IMR-90 (cell line): ENCODE results near the gene TNS1. TPM values are rescaled to one million over a fixed set of nuclear protein-coding genes. Genes with fewer than 3 reads are reported as not detected.

ENCODE experiments used
- ATAC-seq: fragments of 200-7000 bp; cut with Tn5 transposase; 2 replicates; pipeline ENCODE4 v1.9.1; 2020; ENCODE audit warnings: low read depth, mild to moderate bottlenecking, moderate library complexity
- BruUV-seq: library from RNA; stranded (reverse); fragments of 400-500 nt; replicated peaks from 2 replicates; lab custom pipeline; 2021; lab: Mats Ljungman, UMichigan
- CTCF ChIA-PET: fragments of 300-600 bp; formaldehyde crosslinking; extraction: SDS; loops from one replicate; lab custom pipeline; 2021; ENCODE audit warnings: antibody characterized with exemption; lab: Yijun Ruan, JAX
- POLR2A ChIA-PET: fragments of 300-600 bp; sonication (Branson Sonifier 250); formaldehyde crosslinking; loops from one replicate; lab custom pipeline; 2022; ENCODE audit warnings: antibody characterized with exemption; ENCODE audit not compliant: unreplicated experiment; lab: Charles Lee
- DNase-seq: peaks from one replicate; pipeline ENCODE4 v3.0.0; 2013
- H2AFZ ChIP-seq: replicated peaks from 2 replicates; pipeline ENCODE3; 2013; ENCODE audit warnings: low read length, mild to moderate bottlenecking; ENCODE audit not compliant: poor library complexity
- H2AK5ac ChIP-seq: 2 replicates; pipeline ENCODE4 v1.6.1; 2013; ENCODE audit warnings: low read depth, low read length, inconsistent platforms
- H2AK9ac ChIP-seq: replicated peaks from 2 replicates; pipeline ENCODE3; 2013; ENCODE audit warnings: mild to moderate bottlenecking, low read depth, low read length, moderate library complexity; ENCODE audit not compliant: poor library complexity
- H2BK120ac ChIP-seq: 2 replicates; pipeline ENCODE4 v1.6.1; 2013; ENCODE audit warnings: low read depth, low read length, inconsistent platforms
- H2BK15ac ChIP-seq: 3 replicates; pipeline ENCODE4 v1.6.1; 2013; ENCODE audit warnings: low read depth, low read length, inconsistent platforms
- H2BK20ac ChIP-seq: 2 replicates; pipeline ENCODE4 v1.6.1; 2013; ENCODE audit warnings: low read depth, mild to moderate bottlenecking, inconsistent platforms, low read length, moderate library complexity
- H2BK5ac ChIP-seq: 2 replicates; pipeline ENCODE4 v1.6.1; 2013; ENCODE audit warnings: mild to moderate bottlenecking, low read depth, low read length, inconsistent platforms; ENCODE audit not compliant: poor library complexity, severe bottlenecking
- H3K14ac ChIP-seq: replicated peaks from 2 replicates; pipeline ENCODE4 v1.6.1; 2013; ENCODE audit warnings: low read depth, low read length, inconsistent platforms
- H3K18ac ChIP-seq: 2 replicates; pipeline ENCODE4 v1.6.1; 2013; ENCODE audit warnings: low read depth, low read length, control low read depth
- H3K23ac ChIP-seq: 2 replicates; pipeline ENCODE4 v1.6.1; 2013; ENCODE audit warnings: low read depth, low read length, inconsistent platforms
- H3K27ac ChIP-seq: 2 replicates; pipeline ENCODE4 v1.5.1; 2013; ENCODE audit warnings: mild to moderate bottlenecking, control low read depth, low read length; ENCODE audit not compliant: insufficient read depth
- H3K27me3 ChIP-seq: 2 replicates; pipeline ENCODE4 v1.6.1; 2013; ENCODE audit warnings: low read length; ENCODE audit not compliant: control insufficient read depth, insufficient read depth
- H3K36me3 ChIP-seq: 2 replicates; pipeline ENCODE4 v1.6.1; 2013; ENCODE audit warnings: low read length, mixed read lengths; ENCODE audit not compliant: control insufficient read depth, insufficient read depth
- H3K4ac ChIP-seq: 2 replicates; pipeline ENCODE4 v1.6.1; 2013; ENCODE audit warnings: low read depth, low read length, inconsistent platforms
- H3K4me1 ChIP-seq: 2 replicates; pipeline ENCODE4 v1.6.1; 2013; ENCODE audit warnings: low read length, mixed read lengths; ENCODE audit not compliant: control insufficient read depth, insufficient read depth
- H3K4me2 ChIP-seq: 2 replicates; pipeline ENCODE4 v1.6.1; 2013; ENCODE audit warnings: low read depth, mild to moderate bottlenecking, control low read depth, low read length, moderate library complexity
- H3K4me3 ChIP-seq: 2 replicates; pipeline ENCODE4 v1.5.1; 2013; ENCODE audit warnings: low read depth, mild to moderate bottlenecking, control low read depth, low read length, moderate library complexity; ENCODE audit not compliant: insufficient read depth
- H3K56ac ChIP-seq: 2 replicates; pipeline ENCODE4 v1.6.1; 2013; ENCODE audit warnings: low read length, inconsistent platforms; ENCODE audit not compliant: insufficient read depth; ENCODE audit errors: extremely low read depth
- H3K79me1 ChIP-seq, 2 experiments: 2 replicates each; pipeline ENCODE4 v1.6.1; 2013; ENCODE audit warnings: low read length in 2 of 2, inconsistent platforms in 1 of 2, low read depth in 1 of 2
- H3K9ac ChIP-seq: 2 replicates; pipeline ENCODE4 v1.6.1; 2013; ENCODE audit warnings: low read depth, low read length, control low read depth
- H3K9me1 ChIP-seq: 2 replicates; pipeline ENCODE4 v1.6.1; 2013; ENCODE audit warnings: low read length, inconsistent platforms; ENCODE audit not compliant: insufficient read depth
- H3K9me3 ChIP-seq: 2 replicates; pipeline ENCODE4 v1.6.1; 2013; ENCODE audit warnings: low read length; ENCODE audit not compliant: control insufficient read depth, insufficient read depth
- H4K20me1 ChIP-seq: 2 replicates; pipeline ENCODE4 v1.6.1; 2013; ENCODE audit warnings: low read length, inconsistent platforms; ENCODE audit not compliant: insufficient read depth
- H4K5ac ChIP-seq: 2 replicates; pipeline ENCODE4 v1.6.1; 2013; ENCODE audit warnings: mild to moderate bottlenecking, low read depth, low read length, control low read depth
- H4K8ac ChIP-seq, 2 experiments: 2 replicates each; pipeline ENCODE4 v1.6.1; 2013; ENCODE audit warnings: low read depth in 2 of 2, low read length in 2 of 2, control low read depth in 1 of 2, inconsistent platforms in 1 of 2
- H4K91ac ChIP-seq: 2 replicates; pipeline ENCODE4 v1.6.1; 2013; ENCODE audit warnings: low read depth, low read length, inconsistent platforms; ENCODE audit not compliant: insufficient read depth
- BHLHE40 ChIP-seq: fragments of 150-350 bp; IDR thresholded peaks from 2 replicates; pipeline ENCODE4 v1.6.1; 2016; ENCODE audit warnings: mild to moderate bottlenecking, low read depth, low read length
- CEBPB ChIP-seq: IDR thresholded peaks from 2 replicates; pipeline ENCODE4 v1.6.1; 2012; ENCODE audit warnings: low read depth, low read length, improper control_type of control experiment
- CHD1 ChIP-seq: IDR thresholded peaks from 2 replicates; pipeline ENCODE4 v1.6.1; 2012; ENCODE audit warnings: low read depth, low read length, improper control_type of control experiment
- CTCF ChIP-seq: conservative IDR thresholded peaks from 2 replicates; pipeline ENCODE4 v1.5.1; 2012; ENCODE audit warnings: mild to moderate bottlenecking, low read depth, low read length, improper control_type of control experiment
- ELK1 ChIP-seq: fragments of 150-350 bp; IDR thresholded peaks from 2 replicates; pipeline ENCODE4 v1.6.1; 2016; ENCODE audit warnings: low read depth, mild to moderate bottlenecking, low read length, moderate library complexity, borderline replicate concordance
- FOS ChIP-seq: fragments of 150-350 bp; IDR thresholded peaks from 2 replicates; pipeline ENCODE4 v1.6.1; 2016; ENCODE audit warnings: low read depth, low read length
- MAFK ChIP-seq: IDR thresholded peaks from 2 replicates; pipeline ENCODE4 v1.6.1; 2012; ENCODE audit warnings: low read depth, low read length, improper control_type of control experiment
- MAZ ChIP-seq: IDR thresholded peaks from 2 replicates; pipeline ENCODE4 v1.6.1; 2012; ENCODE audit warnings: low read depth, mild to moderate bottlenecking, low read length, improper control_type of control experiment, moderate library complexity, borderline replicate concordance
- MXI1 ChIP-seq: IDR thresholded peaks from 2 replicates; pipeline ENCODE4 v1.6.1; 2012; ENCODE audit warnings: low read depth, mild to moderate bottlenecking, low read length, moderate library complexity, borderline replicate concordance
- NFE2L2 ChIP-seq: fragments of 150-350 bp; IDR thresholded peaks from 2 replicates; pipeline ENCODE4 v1.6.1; 2016; ENCODE audit warnings: low read depth, mild to moderate bottlenecking, low read length
- POLR2A ChIP-seq: IDR thresholded peaks from 2 replicates; pipeline ENCODE4 v1.6.1; 2012; ENCODE audit warnings: mild to moderate bottlenecking, low read depth, low read length
- RAD21 ChIP-seq: IDR thresholded peaks from 2 replicates; pipeline ENCODE4 v1.6.1; 2012; ENCODE audit warnings: low read length, improper control_type of control experiment
- RCOR1 ChIP-seq: IDR thresholded peaks from 2 replicates; pipeline ENCODE4 v1.6.1; 2012; ENCODE audit warnings: mild to moderate bottlenecking, low read length, improper control_type of control experiment; ENCODE audit not compliant: insufficient replicate concordance
- RFX5 ChIP-seq: IDR thresholded peaks from 2 replicates; pipeline ENCODE4 v1.8.0; 2012; ENCODE audit warnings: low read depth, mild to moderate bottlenecking, low read length, moderate library complexity
- SMC3 ChIP-seq: fragments of 150-350 bp; IDR thresholded peaks from 2 replicates; pipeline ENCODE4 v1.6.1; 2016; ENCODE audit warnings: low read depth, mild to moderate bottlenecking, antibody characterized with exemption, low read length, moderate library complexity
- USF2 ChIP-seq: fragments of 150-350 bp; IDR thresholded peaks from 2 replicates; pipeline ENCODE4 v1.6.1; 2017; ENCODE audit warnings: mild to moderate bottlenecking, antibody characterized with exemption, low read length, low read depth
- WGBS, 2 experiments: methylation state at CpG; one replicate each; pipeline versions ENCODE4 v1.1.5 to v1.1.7; 2013; ENCODE audit warnings: missing lambda C conversion rate in 2 of 2; ENCODE audit not compliant: insufficient read length in 1 of 2; ENCODE audit errors: extremely low coverage in 2 of 2; 5-methylcytosine and 5-hydroxymethylcytosine counted together
- dilution Hi-C: fragments of 300-500 bp; cut with HindIII; formaldehyde crosslinking; loops from one replicate; pipeline ENCODE4 v1.14.3; 2018; ENCODE audit warnings: low sequenced_read_pairs; ENCODE audit not compliant: unreplicated experiment
- in situ Hi-C: fragments of 300-500 bp; cut with MboI; formaldehyde crosslinking; loops from 3 replicates; pipeline ENCODE4 v1.14.3; 2019; ENCODE audit warnings: low sequenced_read_pairs, inconsistent platforms, mixed read lengths
- intact Hi-C: fragments of 100-400 bp; cut with micrococcal nuclease; formaldehyde crosslinking; loops from 2 replicates; pipeline ENCODE4 v1.10.0; 2022
- polyA plus RNA-seq, 3 experiments: library from polyadenylated mRNA; depleted of rRNA; stranded (reverse); fragments of >200 nt; gene quantifications; 2 replicates each; pipeline ENCODE4 v1.2.3, GENCODE V29; 2012; ENCODE audit warnings: low replicate concordance in 1 of 3
- total RNA-seq: library from RNA; depleted of rRNA; stranded (reverse); fragments of >200 nt; gene quantifications from 2 replicates; pipeline ENCODE4 v1.2.3, GENCODE V29; 2012

Gene TNS1
- total and polyA plus RNA-seq, 2 of the 4 experiments (the other 2 are of a cell fraction): 41.1 to 45.2 TPM

- 100% methylated on average over 1 of the region's 4 CpGs; no CpG with 5 or more reads in 1 of the 2 experiments for WGBS, 2 experiments
- no TSS peak for BruUV-seq
Observed at GRCh38 chr2:217856871-217857270, 145.9 kb downstream of the TNS1 start.

More at GRCh38 chr2:217856871-217857270, 145.9 kb downstream of the TNS1 start:
- Histone ChIP-seq H4K5ac (no peak overlapping the region), H4K91ac (no peak overlapping the region), H3K14ac (no peak overlapping the region), H2BK20ac (no peak overlapping the region), H3K4me2 (no peak overlapping the region), H2AFZ (no peak overlapping the region), H2BK120ac (no peak overlapping the region), H3K23ac (no peak overlapping the region), H3K4ac (no peak overlapping the region), H4K20me1 (peaks cover 92% of the 10 kb centered on the region), H3K9me1 (peaks cover 13% of the 10 kb centered on the region), H3K56ac (no peak overlapping the region), H3K9ac (no peak overlapping the region), H3K36me3 (peaks cover 44% of the 10 kb centered on the region), H2AK5ac (no peak overlapping the region), H2AK9ac (no peak overlapping the region), H2BK5ac (no peak overlapping the region), H3K9me3 (no peaks in the 10 kb centered on the region), H3K27me3 (no peaks in the 10 kb centered on the region), H2BK15ac (no peak overlapping the region), H3K18ac (no peak overlapping the region), H3K79me1 (peaks cover 13 to 55% of the 10 kb centered on the region in 2 experiments), H3K4me1 (peaks cover 28% of the 10 kb centered on the region), H4K8ac (no peak overlapping the region), H3K27ac (no peak overlapping the region), H3K4me3 (no peak overlapping the region)
- no peak for TF ChIP-seq CTCF
- no peak for TF ChIP-seq RCOR1
- no peak for TF ChIP-seq RFX5
- TF ChIP-seq CEBPB: no peak
- TF ChIP-seq MXI1: no peak
- TF ChIP-seq SMC3: no peak
- TF ChIP-seq MAZ: no peak
- TF ChIP-seq NFE2L2: no peak
- TF ChIP-seq CHD1: no peak
- no peak for TF ChIP-seq FOS
- no peak for TF ChIP-seq USF2
- no peak for TF ChIP-seq BHLHE40
- no peak for TF ChIP-seq RAD21
- TF ChIP-seq ELK1: no peak
- no peak for TF ChIP-seq MAFK
- TF ChIP-seq POLR2A: no peak
- ChIA-PET POLR2A (no interaction called here), CTCF (no interaction called here)
- in situ Hi-C loops: no loop called here
- ATAC-seq: no peak
- intact Hi-C loops: no loop called here
- no peak for DNase-seq
- dilution Hi-C loops: no loop called here
